IMR-90 (cell line): ENCODE measurements around the gene FAM110A. TPM values are rescaled to one million over a fixed set of nuclear protein-coding genes. Genes with fewer than 3 reads are reported as not detected.

ENCODE experiments used
- ATAC-seq: fragments of 200-7000 bp; cut with Tn5 transposase; 2 replicates; pipeline ENCODE4 v1.9.1; 2020; ENCODE audit warnings: low read depth, mild to moderate bottlenecking, moderate library complexity
- Bru-seq: library from RNA; stranded (reverse); fragments of 400-500 nt; gene quantifications from one replicate; lab custom pipeline; 2021; lab: Mats Ljungman, UMichigan
- BruChase-seq, 2 experiments: library from RNA; stranded (reverse); fragments of 400-500 nt; gene quantifications; one replicate each; lab custom pipeline; 2021; lab: Mats Ljungman, UMichigan
- BruUV-seq: library from RNA; stranded (reverse); fragments of 400-500 nt; replicated peaks from 2 replicates; lab custom pipeline; 2021; lab: Mats Ljungman, UMichigan
- CTCF ChIA-PET: fragments of 300-600 bp; formaldehyde crosslinking; extraction: SDS; loops from one replicate; lab custom pipeline; 2021; ENCODE audit warnings: antibody characterized with exemption; lab: Yijun Ruan, JAX
- POLR2A ChIA-PET: fragments of 300-600 bp; sonication (Branson Sonifier 250); formaldehyde crosslinking; loops from one replicate; lab custom pipeline; 2022; ENCODE audit warnings: antibody characterized with exemption; ENCODE audit not compliant: unreplicated experiment; lab: Charles Lee
- DNase-seq: peaks from one replicate; pipeline ENCODE4 v3.0.0; 2013
- H2AFZ ChIP-seq: replicated peaks from 2 replicates; pipeline ENCODE3; 2013; ENCODE audit warnings: low read length, mild to moderate bottlenecking; ENCODE audit not compliant: poor library complexity
- H2AK5ac ChIP-seq: 2 replicates; pipeline ENCODE4 v1.6.1; 2013; ENCODE audit warnings: low read depth, low read length, inconsistent platforms
- H2AK9ac ChIP-seq: replicated peaks from 2 replicates; pipeline ENCODE3; 2013; ENCODE audit warnings: mild to moderate bottlenecking, low read depth, low read length, moderate library complexity; ENCODE audit not compliant: poor library complexity
- H2BK120ac ChIP-seq: 2 replicates; pipeline ENCODE4 v1.6.1; 2013; ENCODE audit warnings: low read depth, low read length, inconsistent platforms
- H2BK15ac ChIP-seq: 3 replicates; pipeline ENCODE4 v1.6.1; 2013; ENCODE audit warnings: low read depth, low read length, inconsistent platforms
- H2BK20ac ChIP-seq: 2 replicates; pipeline ENCODE4 v1.6.1; 2013; ENCODE audit warnings: low read depth, mild to moderate bottlenecking, inconsistent platforms, low read length, moderate library complexity
- H2BK5ac ChIP-seq: 2 replicates; pipeline ENCODE4 v1.6.1; 2013; ENCODE audit warnings: mild to moderate bottlenecking, low read depth, low read length, inconsistent platforms; ENCODE audit not compliant: poor library complexity, severe bottlenecking
- H3K14ac ChIP-seq: replicated peaks from 2 replicates; pipeline ENCODE4 v1.6.1; 2013; ENCODE audit warnings: low read depth, low read length, inconsistent platforms
- H3K18ac ChIP-seq: 2 replicates; pipeline ENCODE4 v1.6.1; 2013; ENCODE audit warnings: low read depth, low read length, control low read depth
- H3K23ac ChIP-seq: 2 replicates; pipeline ENCODE4 v1.6.1; 2013; ENCODE audit warnings: low read depth, low read length, inconsistent platforms
- H3K27ac ChIP-seq: 2 replicates; pipeline ENCODE4 v1.5.1; 2013; ENCODE audit warnings: mild to moderate bottlenecking, control low read depth, low read length; ENCODE audit not compliant: insufficient read depth
- H3K27me3 ChIP-seq: 2 replicates; pipeline ENCODE4 v1.6.1; 2013; ENCODE audit warnings: low read length; ENCODE audit not compliant: control insufficient read depth, insufficient read depth
- H3K36me3 ChIP-seq: 2 replicates; pipeline ENCODE4 v1.6.1; 2013; ENCODE audit warnings: low read length, mixed read lengths; ENCODE audit not compliant: control insufficient read depth, insufficient read depth
- H3K4ac ChIP-seq: 2 replicates; pipeline ENCODE4 v1.6.1; 2013; ENCODE audit warnings: low read depth, low read length, inconsistent platforms
- H3K4me1 ChIP-seq: 2 replicates; pipeline ENCODE4 v1.6.1; 2013; ENCODE audit warnings: low read length, mixed read lengths; ENCODE audit not compliant: control insufficient read depth, insufficient read depth
- H3K4me2 ChIP-seq: 2 replicates; pipeline ENCODE4 v1.6.1; 2013; ENCODE audit warnings: low read depth, mild to moderate bottlenecking, control low read depth, low read length, moderate library complexity
- H3K4me3 ChIP-seq: 2 replicates; pipeline ENCODE4 v1.5.1; 2013; ENCODE audit warnings: low read depth, mild to moderate bottlenecking, control low read depth, low read length, moderate library complexity; ENCODE audit not compliant: insufficient read depth
- H3K56ac ChIP-seq: 2 replicates; pipeline ENCODE4 v1.6.1; 2013; ENCODE audit warnings: low read length, inconsistent platforms; ENCODE audit not compliant: insufficient read depth; ENCODE audit errors: extremely low read depth
- H3K79me1 ChIP-seq, 2 experiments: 2 replicates each; pipeline ENCODE4 v1.6.1; 2013; ENCODE audit warnings: low read length in 2 of 2, inconsistent platforms in 1 of 2, low read depth in 1 of 2
- H3K9ac ChIP-seq: 2 replicates; pipeline ENCODE4 v1.6.1; 2013; ENCODE audit warnings: low read depth, low read length, control low read depth
- H3K9me1 ChIP-seq: 2 replicates; pipeline ENCODE4 v1.6.1; 2013; ENCODE audit warnings: low read length, inconsistent platforms; ENCODE audit not compliant: insufficient read depth
- H3K9me3 ChIP-seq: 2 replicates; pipeline ENCODE4 v1.6.1; 2013; ENCODE audit warnings: low read length; ENCODE audit not compliant: control insufficient read depth, insufficient read depth
- H4K20me1 ChIP-seq: 2 replicates; pipeline ENCODE4 v1.6.1; 2013; ENCODE audit warnings: low read length, inconsistent platforms; ENCODE audit not compliant: insufficient read depth
- H4K5ac ChIP-seq: 2 replicates; pipeline ENCODE4 v1.6.1; 2013; ENCODE audit warnings: mild to moderate bottlenecking, low read depth, low read length, control low read depth
- H4K8ac ChIP-seq, 2 experiments: 2 replicates each; pipeline ENCODE4 v1.6.1; 2013; ENCODE audit warnings: low read depth in 2 of 2, low read length in 2 of 2, control low read depth in 1 of 2, inconsistent platforms in 1 of 2
- H4K91ac ChIP-seq: 2 replicates; pipeline ENCODE4 v1.6.1; 2013; ENCODE audit warnings: low read depth, low read length, inconsistent platforms; ENCODE audit not compliant: insufficient read depth
- BHLHE40 ChIP-seq: fragments of 150-350 bp; IDR thresholded peaks from 2 replicates; pipeline ENCODE4 v1.6.1; 2016; ENCODE audit warnings: mild to moderate bottlenecking, low read depth, low read length
- CHD1 ChIP-seq: IDR thresholded peaks from 2 replicates; pipeline ENCODE4 v1.6.1; 2012; ENCODE audit warnings: low read depth, low read length, improper control_type of control experiment
- CTCF ChIP-seq: conservative IDR thresholded peaks from 2 replicates; pipeline ENCODE4 v1.5.1; 2012; ENCODE audit warnings: mild to moderate bottlenecking, low read depth, low read length, improper control_type of control experiment
- FOS ChIP-seq: fragments of 150-350 bp; IDR thresholded peaks from 2 replicates; pipeline ENCODE4 v1.6.1; 2016; ENCODE audit warnings: low read depth, low read length
- MAZ ChIP-seq: IDR thresholded peaks from 2 replicates; pipeline ENCODE4 v1.6.1; 2012; ENCODE audit warnings: low read depth, mild to moderate bottlenecking, low read length, improper control_type of control experiment, moderate library complexity, borderline replicate concordance
- MXI1 ChIP-seq: IDR thresholded peaks from 2 replicates; pipeline ENCODE4 v1.6.1; 2012; ENCODE audit warnings: low read depth, mild to moderate bottlenecking, low read length, moderate library complexity, borderline replicate concordance
- NFE2L2 ChIP-seq: fragments of 150-350 bp; IDR thresholded peaks from 2 replicates; pipeline ENCODE4 v1.6.1; 2016; ENCODE audit warnings: low read depth, mild to moderate bottlenecking, low read length
- POLR2A ChIP-seq: IDR thresholded peaks from 2 replicates; pipeline ENCODE4 v1.6.1; 2012; ENCODE audit warnings: mild to moderate bottlenecking, low read depth, low read length
- USF2 ChIP-seq: fragments of 150-350 bp; IDR thresholded peaks from 2 replicates; pipeline ENCODE4 v1.6.1; 2017; ENCODE audit warnings: mild to moderate bottlenecking, antibody characterized with exemption, low read length, low read depth
- WGBS, 2 experiments: methylation state at CpG; one replicate each; pipeline versions ENCODE4 v1.1.5 to v1.1.7; 2013; ENCODE audit warnings: missing lambda C conversion rate in 2 of 2; ENCODE audit not compliant: insufficient read length in 1 of 2; ENCODE audit errors: extremely low coverage in 2 of 2; 5-methylcytosine and 5-hydroxymethylcytosine counted together
- dilution Hi-C: fragments of 300-500 bp; cut with HindIII; formaldehyde crosslinking; loops from one replicate; pipeline ENCODE4 v1.14.3; 2018; ENCODE audit warnings: low sequenced_read_pairs; ENCODE audit not compliant: unreplicated experiment
- in situ Hi-C: fragments of 300-500 bp; cut with MboI; formaldehyde crosslinking; loops from 3 replicates; pipeline ENCODE4 v1.14.3; 2019; ENCODE audit warnings: low sequenced_read_pairs, inconsistent platforms, mixed read lengths
- intact Hi-C: fragments of 100-400 bp; cut with micrococcal nuclease; formaldehyde crosslinking; loops from 2 replicates; pipeline ENCODE4 v1.10.0; 2022
- long read RNA-seq: library from polyadenylated mRNA; unstranded; transcript quantifications from one replicate; pipeline ENCODE4 v2.0.0, GENCODE V29; 2021; ENCODE audit not compliant: unreplicated experiment
- polyA plus RNA-seq, 3 experiments: library from polyadenylated mRNA; depleted of rRNA; stranded (reverse); fragments of >200 nt; gene quantifications; 2 replicates each; pipeline ENCODE4 v1.2.3, GENCODE V29; 2012; ENCODE audit warnings: low replicate concordance in 1 of 3
- total RNA-seq: library from RNA; depleted of rRNA; stranded (reverse); fragments of >200 nt; gene quantifications from 2 replicates; pipeline ENCODE4 v1.2.3, GENCODE V29; 2012; rRNA removed

Gene FAM110A
- 0.36 and 0.56 TPM in 2 replicates for total RNA-seq
- 3.6 and 4.7 TPM in 2 replicates for polyA plus RNA-seq (2012; rRNA removed)
- polyA plus RNA-seq (2012; cell fraction: cytosol; rRNA removed) = 6.2 and 6.9 TPM in 2 replicates
- polyA plus RNA-seq (2012; cell fraction: nucleus; rRNA removed; ENCODE audit: low replicate concordance) = 7.7 and 12.4 TPM in 2 replicates
- Bru-seq, nascent RNA = percentile 41 among the genes with signal in this experiment
- BruChase-seq, experiment 1, labeled RNA remaining after a 6-hour chase = percentile 40 among the genes with signal in this experiment
- BruChase-seq, experiment 2, labeled RNA remaining after a 2-hour chase = percentile 42 among the genes with signal in this experiment
- long read RNA-seq = 0 reads

DNA sequence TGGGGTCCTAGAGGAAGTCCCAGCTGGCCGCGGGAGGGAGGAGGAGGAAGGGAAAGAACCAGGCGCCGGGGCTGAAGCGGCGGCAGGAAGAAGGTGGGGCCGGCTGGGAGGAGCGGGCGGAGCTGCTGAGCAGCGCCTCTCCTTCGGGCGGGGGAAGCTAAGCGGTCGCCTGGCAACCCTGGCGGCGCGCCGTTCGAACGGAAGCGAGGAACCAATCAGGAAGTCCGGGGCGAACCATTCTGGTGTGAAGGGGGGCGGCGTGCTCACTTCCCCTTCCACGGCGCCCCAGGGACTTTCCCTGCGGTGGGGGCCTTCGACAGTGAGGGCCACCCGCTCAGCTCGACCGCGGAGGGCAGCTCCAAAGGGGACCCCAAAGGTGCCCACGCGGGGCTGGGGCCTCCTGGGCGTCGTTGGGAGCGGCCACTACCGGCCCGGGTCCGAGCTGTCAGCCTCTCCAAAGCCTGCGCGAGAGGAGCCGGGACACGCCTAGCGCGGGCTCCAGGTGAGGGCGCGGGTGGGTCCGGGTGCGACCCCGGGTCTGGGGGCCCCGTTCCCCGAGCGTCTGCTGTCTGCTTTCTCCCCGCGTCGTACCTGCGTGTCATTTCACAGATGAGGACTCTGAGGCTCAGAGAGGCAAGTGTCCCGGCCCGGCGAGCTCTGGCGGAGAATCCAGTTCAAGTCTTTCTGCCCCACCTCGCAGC, at the start of gene FAM110A:
FAM110A (plus strand) TSS at position 266 of the 701 bp plus-strand sequence. CDS start 11,090 bp downstream, outside the sequence.
- Histone ChIP-seq H3K9ac (peak within 1 kb of the TSS; percentile 78), H3K79me1 (peaks cover 19 to 36% of the 10 kb centered on the region in 2 experiments), H3K4me2 (peak within 1 kb of the TSS; percentile 89), H2BK120ac (peak within 1 kb of the TSS; percentile 92), H3K4ac (peak within 1 kb of the TSS; percentile 70), H2BK20ac (no peak within 1 kb of the TSS), H3K23ac (peak within 1 kb of the TSS; percentile 80; the same call in 1 of the 2 replicates), H2AK9ac (peak within 1 kb of the TSS; percentile 81), H2AFZ (peak within 1 kb of the TSS; percentile 92), H3K14ac (peak within 1 kb of the TSS; percentile 39), H2BK15ac (no peak within 1 kb of the TSS), H4K8ac (peak within 1 kb of the TSS; percentile 72 to 88), H4K91ac (peak within 1 kb of the TSS; percentile 67; the same call in 1 of the 2 replicates), H3K27ac (peak within 1 kb of the TSS; percentile 85), H3K4me3 (peak within 1 kb of the TSS; percentile 67), H3K4me1 (peaks cover 10% of the 10 kb centered on the region; the same call in 1 of the 2 replicates), H2AK5ac (no peak within 1 kb of the TSS), H3K56ac (peak within 1 kb of the TSS; percentile 60), H4K5ac (peak within 1 kb of the TSS; percentile 23), H4K20me1 (no peaks in the 10 kb centered on the region), H3K9me1 (peaks cover 11% of the 10 kb centered on the region; the same call in 1 of the 2 replicates), H3K9me3 (no peaks in the 10 kb centered on the region), H3K27me3 (no peaks in the 10 kb centered on the region), H2BK5ac (peak within 1 kb of the TSS; percentile 87), H3K18ac (peak within 1 kb of the TSS; percentile 56), H3K36me3 (no peaks in the 10 kb centered on the region)
- DNase-seq (peak; percentile 91), ATAC-seq (peak; percentile 97)
- intact Hi-C loops (loop anchor here (1.0 to 5.0 kb wide), 2 partner anchors 77 to 124 kb away; no protein-coding TSS in a partner anchor), in situ Hi-C loops (no loop called here), dilution Hi-C loops (no loop called here)
- POLR2A ChIA-PET = no interaction called here
- TSS peak; percentile 37 for BruUV-seq
- TF ChIP-seq MAZ (peak; percentile 96), POLR2A (no peak; the same call in 1 of the 2 replicates), CTCF (no peak), FOS (no peak), MXI1 (peak; percentile 65; the same call in 1 of the 2 replicates), BHLHE40 (peak; percentile 94), USF2 (no peak), NFE2L2 (no peak), CHD1 (no peak; the same call in 1 of the 2 replicates)
- CTCF ChIA-PET = interaction anchor here (1.0 to 1.7 kb wide), 3 partner anchors 24 to 124 kb away, joined by 3 to 4 read pairs (median 3); no protein-coding TSS in a partner anchor
- WGBS, 2 experiments = 0% methylated on average over 19 of the region's 64 CpGs; no CpG with 5 or more reads in 1 of the 2 experiments
